GM13977 (cell line): ENCODE data around the gene AKAP6.

Source experiments
- DNase-seq: peaks from one replicate; pipeline ENCODE4 v3.0.0; 2012; ENCODE audit warnings: low spot score
- in situ Hi-C: fragments of 300-500 bp; cut with MboI; formaldehyde crosslinking; loops from one replicate; pipeline ENCODE4 v1.12.0; 2022; ENCODE audit warnings: low sequenced_read_pairs, low pct_unique_long_range_greater_than_20kb, mixed read lengths, inconsistent platforms; ENCODE audit not compliant: unreplicated experiment
- TF ChIP-seq, protein P1 (sequence below): IDR thresholded peaks from 2 replicates; pipeline ENCODE4 v1.5.1; 2012; ENCODE audit warnings: mild to moderate bottlenecking, control low read depth; ENCODE audit not compliant: insufficient read depth; ENCODE audit errors: extremely low read depth, missing control alignments

AKAP6 gene

DNA sequence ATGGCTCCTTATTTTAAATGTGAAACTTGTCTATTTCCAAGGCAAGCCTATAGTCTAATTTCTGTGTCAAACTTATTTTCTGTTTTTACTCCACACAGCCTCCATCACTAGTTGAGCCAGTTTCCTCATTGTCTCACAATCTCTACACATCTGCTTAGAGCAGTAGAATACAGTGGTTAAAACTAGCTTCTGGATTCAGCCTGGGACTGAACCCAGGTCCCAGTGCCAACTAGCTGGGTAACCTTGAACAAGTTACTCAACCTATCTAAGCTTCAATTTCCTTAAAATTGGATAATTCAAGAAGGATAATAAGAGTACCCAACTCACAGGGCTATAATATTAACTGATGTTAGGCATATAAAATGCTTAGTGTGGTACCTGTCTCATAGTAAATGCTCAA lies 304.8 kb downstream of the AKAP6 start:
- in situ Hi-C loops: no loop called here
- DNase-seq: no peak
- TF ChIP-seq, protein P1, sequence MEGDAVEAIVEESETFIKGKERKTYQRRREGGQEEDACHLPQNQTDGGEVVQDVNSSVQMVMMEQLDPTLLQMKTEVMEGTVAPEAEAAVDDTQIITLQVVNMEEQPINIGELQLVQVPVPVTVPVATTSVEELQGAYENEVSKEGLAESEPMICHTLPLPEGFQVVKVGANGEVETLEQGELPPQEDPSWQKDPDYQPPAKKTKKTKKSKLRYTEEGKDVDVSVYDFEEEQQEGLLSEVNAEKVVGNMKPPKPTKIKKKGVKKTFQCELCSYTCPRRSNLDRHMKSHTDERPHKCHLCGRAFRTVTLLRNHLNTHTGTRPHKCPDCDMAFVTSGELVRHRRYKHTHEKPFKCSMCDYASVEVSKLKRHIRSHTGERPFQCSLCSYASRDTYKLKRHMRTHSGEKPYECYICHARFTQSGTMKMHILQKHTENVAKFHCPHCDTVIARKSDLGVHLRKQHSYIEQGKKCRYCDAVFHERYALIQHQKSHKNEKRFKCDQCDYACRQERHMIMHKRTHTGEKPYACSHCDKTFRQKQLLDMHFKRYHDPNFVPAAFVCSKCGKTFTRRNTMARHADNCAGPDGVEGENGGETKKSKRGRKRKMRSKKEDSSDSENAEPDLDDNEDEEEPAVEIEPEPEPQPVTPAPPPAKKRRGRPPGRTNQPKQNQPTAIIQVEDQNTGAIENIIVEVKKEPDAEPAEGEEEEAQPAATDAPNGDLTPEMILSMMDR: no peak

DNA sequence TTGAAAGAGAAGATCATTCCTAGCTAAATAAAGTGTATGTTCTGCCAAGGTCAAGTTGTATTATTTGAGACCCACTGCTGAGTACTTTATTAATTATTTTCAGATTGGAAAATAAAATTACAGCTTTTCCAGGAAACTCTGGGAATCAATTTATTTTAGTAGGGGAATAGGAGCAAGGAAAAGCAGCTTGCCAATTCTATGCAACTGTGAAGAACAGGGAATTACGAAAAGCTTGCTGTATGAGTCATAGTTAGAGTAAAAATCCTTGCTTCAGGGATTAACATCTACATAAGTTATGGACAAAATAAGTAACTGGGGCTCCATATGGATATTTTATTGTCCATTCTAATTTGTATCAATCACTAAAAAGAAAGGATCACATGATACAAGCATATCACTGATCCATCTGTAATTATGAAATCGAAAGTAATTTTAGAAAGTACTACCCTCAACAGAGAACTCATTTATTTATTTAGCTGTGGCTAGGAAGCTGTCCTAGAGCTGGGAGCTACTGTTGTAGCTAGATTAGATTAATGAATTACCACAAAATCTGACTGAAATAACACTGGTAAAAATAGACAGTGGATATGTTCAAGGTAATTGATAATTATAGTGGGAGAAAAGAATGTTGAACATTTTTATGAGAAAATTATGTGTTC lies 306.1 kb downstream of the AKAP6 start:
- TF ChIP-seq, protein P1: no peak
- in situ Hi-C loops: no loop called here
- DNase-seq: no peak

DNA sequence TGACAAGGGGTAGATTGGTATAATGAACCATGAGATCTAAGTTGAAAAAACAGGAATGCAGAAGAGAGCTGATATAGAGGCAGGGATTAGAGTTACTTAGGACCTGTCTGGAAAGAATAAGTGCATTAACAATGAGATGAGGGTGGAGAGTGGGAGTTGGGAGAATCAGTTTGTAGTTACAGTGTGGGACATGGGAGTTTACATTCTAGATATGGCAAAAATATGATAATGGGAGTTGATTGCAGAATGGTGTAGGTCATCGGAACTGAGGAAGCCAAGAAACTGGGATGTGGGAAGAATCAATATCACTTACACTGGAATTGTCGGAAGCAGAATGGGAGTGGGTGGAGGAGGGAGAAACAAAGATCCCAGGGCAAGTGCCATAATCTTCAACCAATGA lies 308.5 kb downstream of the AKAP6 start:
- in situ Hi-C loops: no loop called here
- TF ChIP-seq, protein P1: no peak
- DNase-seq: no peak

DNA sequence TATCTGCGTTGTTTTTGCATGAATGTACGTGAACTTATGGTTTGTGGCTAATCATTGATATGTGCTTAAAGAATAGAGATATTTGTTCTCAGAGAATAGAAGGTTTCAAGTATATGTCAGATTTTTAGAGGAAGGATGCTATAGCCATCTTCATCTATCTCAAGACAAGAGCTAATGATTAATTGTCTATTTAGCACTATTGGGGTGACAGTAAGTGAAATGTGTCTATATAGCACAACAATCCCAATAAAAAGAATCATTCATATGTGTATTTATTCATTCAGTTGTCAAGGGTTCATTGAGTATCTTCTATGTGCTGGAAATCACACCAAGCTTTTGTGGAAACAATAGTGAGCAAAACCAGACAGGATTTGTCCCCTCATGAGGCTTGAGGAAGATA lies 310.1 kb downstream of the AKAP6 start:
- DNase-seq: no peak
- TF ChIP-seq, protein P1: no peak
- in situ Hi-C loops: no loop called here

DNA sequence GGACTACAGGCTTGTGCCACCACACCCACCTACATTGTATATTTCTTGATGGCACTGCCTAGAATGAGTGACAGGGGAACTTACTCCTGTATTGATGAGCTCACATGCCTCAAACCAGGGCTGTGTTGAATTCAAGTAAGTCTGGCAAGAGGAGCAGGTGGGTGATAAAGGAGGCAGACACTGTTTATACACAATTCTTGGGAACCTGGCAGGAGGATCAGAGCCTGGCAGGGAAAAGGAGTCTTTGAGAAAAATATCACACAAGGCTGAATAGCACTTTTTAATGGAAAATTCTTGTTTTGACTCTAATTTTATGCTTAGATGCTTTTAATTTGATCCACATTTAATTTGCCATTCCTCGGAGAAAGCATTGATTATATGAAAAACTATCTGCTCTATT lies 316.5 kb downstream of the AKAP6 start:
- TF ChIP-seq, protein P1: no peak
- DNase-seq: no peak
- in situ Hi-C loops: no loop called here

DNA sequence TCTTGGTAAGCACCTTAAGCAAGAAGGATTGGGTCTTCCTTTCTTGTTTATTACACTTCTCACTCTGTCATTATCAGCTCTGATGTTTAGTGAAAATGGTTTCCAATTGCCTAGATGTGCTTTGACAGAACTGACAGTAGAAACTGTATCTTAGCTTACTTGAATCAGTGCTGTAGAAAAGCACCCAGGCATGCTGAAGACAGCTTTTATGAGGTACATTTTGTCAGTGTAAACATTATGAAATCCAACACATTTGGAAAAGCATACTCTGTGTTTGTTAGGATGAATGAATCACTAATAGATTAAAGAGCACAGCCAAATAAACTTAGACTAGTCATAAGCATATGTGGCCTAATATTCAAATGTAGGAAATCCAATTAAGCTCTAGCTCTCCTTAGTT lies 319.3 kb downstream of the AKAP6 start:
- TF ChIP-seq, protein P1: no peak
- in situ Hi-C loops: no loop called here
- no peak for DNase-seq
